Measurements from ENCODE around the gene GNAZ.

The GNAZ gene

DNA sequence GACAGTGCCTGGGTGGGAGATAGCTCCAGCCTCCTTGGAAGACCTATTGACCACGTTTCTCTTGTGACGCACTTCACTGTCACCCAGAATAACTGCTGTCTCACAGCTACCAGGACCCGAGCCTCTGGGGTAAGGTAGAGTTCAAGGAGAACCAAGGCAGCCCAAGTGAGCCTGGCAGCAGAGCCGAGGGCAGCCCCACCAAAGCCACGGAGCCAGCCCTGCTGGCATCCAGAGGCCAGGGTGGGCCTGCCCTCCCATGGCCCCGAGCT lies 38.7 kb downstream of the GNAZ start:
- DNase-seq: no peak

GRCh38 chr22:23109441-23109978 lies 39.2 kb downstream of the GNAZ start:
- no peak for DNase-seq

- no peak for DNase-seq
Observed at GRCh38 chr22:23110190-23110921, 40.0 kb downstream of the GNAZ start.

- no peak for DNase-seq
Observed at GRCh38 chr22:23110922-23111527, 40.7 kb downstream of the GNAZ start.

GRCh38 chr22:23112472-23113012 lies 42.2 kb downstream of the GNAZ start:
- no peak for DNase-seq

DNA sequence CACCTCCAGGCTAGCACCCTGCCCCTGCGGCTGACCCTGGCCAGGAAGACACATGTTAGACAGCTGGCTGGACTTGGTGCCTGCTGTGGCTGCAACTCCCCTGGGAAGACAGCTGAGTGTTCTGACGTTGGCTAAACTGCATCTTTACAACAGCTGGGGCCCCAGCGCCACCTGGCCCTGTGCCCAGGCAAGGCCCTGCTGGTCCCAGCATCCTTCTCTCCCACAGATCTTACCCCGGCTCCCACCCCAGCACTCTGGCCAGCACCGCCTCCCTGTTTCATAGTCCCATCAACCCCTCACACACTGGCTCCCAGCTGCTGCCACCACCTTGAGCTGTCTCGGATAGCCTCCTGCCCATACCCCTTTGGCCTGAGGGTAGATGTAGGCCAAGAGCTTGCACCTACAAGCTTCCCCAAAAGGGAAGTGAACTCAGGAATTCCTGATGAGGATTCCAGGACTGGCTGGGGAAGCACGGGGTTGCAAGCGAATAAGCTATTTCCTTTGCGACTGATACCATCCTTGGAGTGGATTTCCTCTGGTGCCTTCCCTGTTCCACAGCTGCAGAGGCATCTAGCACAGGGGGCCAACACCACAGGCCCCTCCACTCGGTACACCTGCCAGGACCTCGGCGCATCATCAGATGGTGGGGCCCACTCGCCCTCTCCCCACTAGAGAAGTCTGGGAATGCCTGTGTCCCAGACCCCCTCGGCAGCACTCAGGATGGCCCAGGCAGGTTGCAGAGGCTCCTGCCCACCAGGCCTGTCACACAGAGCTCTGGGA lies 42.9 kb downstream of the GNAZ start:
- no peak for DNase-seq

- DNase-seq: no peak
Observed at GRCh38 chr22:23113847-23114720, 43.8 kb downstream of the GNAZ start.

- no peak for DNase-seq
Observed at GRCh38 chr22:23114721-23115020, 44.4 kb downstream of the GNAZ start.

DNA sequence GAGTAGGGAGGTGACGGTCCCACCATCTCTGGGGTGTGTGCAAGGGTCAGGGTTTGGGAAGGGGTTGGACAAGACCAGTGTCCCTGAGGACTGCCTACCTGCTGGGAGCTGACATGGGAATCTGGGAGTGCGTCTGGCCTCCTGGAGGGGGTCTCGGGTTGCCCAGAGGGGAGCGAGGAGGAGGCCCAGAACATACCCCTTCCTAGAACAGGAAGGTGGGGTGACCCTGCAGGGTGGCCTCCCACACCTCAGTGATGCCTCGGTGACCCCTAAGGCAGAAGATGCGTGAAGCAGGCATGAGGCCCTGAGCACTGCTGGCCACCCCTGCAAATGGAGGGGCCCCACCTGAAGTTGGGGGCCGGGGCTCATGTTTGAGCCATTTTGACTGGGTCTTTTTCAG lies 45.0 kb downstream of the GNAZ start:
- no peak for DNase-seq

DNA sequence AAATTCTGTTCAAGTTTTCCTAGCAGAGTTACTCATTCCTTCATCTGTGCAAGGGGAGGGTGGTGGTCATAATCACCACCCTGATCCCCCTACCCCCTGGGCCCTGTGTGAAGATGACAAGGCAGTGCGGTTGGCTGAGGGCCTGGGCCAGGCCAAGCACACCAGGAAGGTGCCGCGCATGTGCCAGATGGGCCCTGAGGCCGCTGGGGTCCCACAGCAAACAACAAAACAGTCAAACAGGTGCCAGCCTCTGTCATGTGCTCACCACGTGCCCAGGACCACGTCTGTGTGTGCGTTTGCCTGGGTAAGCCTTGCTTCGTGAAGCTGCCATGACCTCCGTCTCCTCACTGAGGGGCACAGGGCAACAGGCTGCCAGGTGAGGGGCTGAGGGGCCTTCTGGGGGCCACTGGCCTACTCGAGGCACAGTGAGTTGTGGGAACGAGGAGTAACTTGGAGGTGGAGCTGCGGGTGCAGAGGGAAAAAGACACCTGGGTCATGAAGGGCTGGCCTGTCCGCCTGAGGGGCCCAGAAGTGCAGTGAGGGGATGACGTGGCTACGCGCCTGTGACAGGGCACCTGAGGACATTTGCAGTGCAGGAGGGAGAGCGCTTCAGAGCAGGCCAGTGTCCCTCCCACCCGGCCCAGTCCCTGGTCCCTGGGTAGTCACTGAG lies 45.6 kb downstream of the GNAZ start:
- DNase-seq: no peak

GRCh38 chr22:23116506-23117263 lies 46.4 kb downstream of the GNAZ start:
- DNase-seq: no peak

GRCh38 chr22:23117275-23117674 lies 47.0 kb downstream of the GNAZ start:
- DNase-seq: no peak

DNA sequence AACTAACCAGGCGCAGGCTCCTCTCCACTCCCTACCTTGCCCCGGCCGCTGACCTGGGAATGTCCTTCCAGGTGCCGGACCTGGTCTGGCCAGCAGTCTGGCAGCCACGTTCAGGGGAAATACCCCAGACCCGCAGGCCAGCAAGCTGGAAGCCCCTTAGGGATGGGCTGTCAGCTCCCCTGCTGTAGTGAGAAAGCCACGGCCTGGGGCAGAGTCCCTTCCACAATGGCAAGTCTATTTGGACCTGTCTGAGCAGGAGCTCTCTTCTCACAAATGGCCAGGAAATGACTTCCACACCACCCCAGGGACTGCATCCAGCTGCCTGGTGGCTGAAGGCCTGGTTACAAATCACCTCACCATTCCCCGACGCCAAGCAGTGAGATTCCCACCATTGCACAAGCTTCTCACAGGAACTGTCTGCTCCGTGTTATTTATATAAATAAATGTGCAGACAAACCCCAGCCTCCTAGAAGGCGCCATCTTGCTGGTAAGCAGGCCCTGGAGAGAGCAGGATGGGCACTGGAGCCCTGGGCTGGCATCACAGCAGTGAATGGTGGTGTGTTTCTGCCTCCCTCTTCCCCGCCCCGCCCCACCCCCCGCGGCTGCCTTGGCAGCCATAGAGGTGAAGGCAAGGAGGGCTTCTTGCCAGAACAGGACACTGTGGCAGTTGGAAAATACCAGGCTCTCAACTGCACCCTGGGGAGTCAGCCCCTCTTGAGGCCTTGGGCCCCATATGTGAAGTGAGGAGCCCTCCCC lies 47.8 kb downstream of the GNAZ start:
- DNase-seq: no peak

- DNase-seq: no peak
Observed at GRCh38 chr22:23118647-23119493, 48.6 kb downstream of the GNAZ start.

GRCh38 chr22:23119494-23120414 lies 49.4 kb downstream of the GNAZ start:
- peak; percentile 25 for DNase-seq

GRCh38 chr22:23120415-23120899 lies 50.1 kb downstream of the GNAZ start:
- no peak for DNase-seq

GRCh38 chr22:23121000-23121421 lies 50.7 kb downstream of the GNAZ start:
- no peak for DNase-seq

DNA sequence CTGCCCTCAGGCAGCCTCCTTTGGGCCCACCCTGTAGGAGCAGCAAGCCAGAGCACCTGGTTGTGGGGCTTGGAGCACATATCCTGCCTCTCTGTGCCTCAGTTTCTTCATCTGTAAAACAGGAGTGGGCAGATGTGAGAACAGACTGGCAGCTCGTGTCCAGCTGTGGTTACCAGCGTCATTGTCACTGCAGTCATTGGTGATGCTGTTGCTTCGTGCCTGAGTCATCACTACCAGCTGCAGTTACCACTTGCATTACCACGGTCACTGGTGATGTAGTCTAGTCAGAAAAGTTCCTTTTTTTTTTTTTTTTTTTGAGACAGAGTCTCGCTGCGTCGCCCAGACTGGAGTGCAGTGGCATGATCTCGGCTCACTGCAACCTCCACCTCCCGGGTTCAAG lies 51.1 kb downstream of the GNAZ start:
- DNase-seq: no peak

Data from activated T-cell treated with anti-CD3 and anti-CD28 coated beads for 4 hours (primary cell).